Upper lobe of left lung (tissue), 6 donors: ENCODE results near the gene SLC39A8. TPM values are rescaled to one million over a fixed set of nuclear protein-coding genes. Genes with fewer than 3 reads are reported as not detected.

Experiments
- ATAC-seq, 2 donors: fragments of 200-7000 bp; cut with Tn5 transposase; one replicate each; pipeline ENCODE4 v1.9.1; 2022; ENCODE audit warnings: mild to moderate bottlenecking in 2 of 2, moderate library complexity in 2 of 2; ENCODE audit not compliant: low FRiP score in 2 of 2
- DNase-seq, 2 donors: peaks; one replicate each; pipeline ENCODE4 v3.0.0-alpha.2; 2019 to 2020
- H3K27ac ChIP-seq, 4 donors: fragments of 200-600 bp; sonication (generic); one replicate each; pipeline ENCODE4 v1.5.1; 2016 to 2019
- H3K27me3 ChIP-seq, 4 donors: fragments of 200-600 bp; sonication (generic); one replicate each; pipeline ENCODE4 v1.5.1; 2017 to 2019
- H3K36me3 ChIP-seq, 4 donors: fragments of 200-600 bp; sonication (generic); one replicate each; pipeline ENCODE4 v1.5.1; 2016 to 2019
- H3K4me1 ChIP-seq, 4 donors: fragments of 200-600 bp; sonication (generic); one replicate each; pipeline ENCODE4 v1.5.1; 2018 to 2019
- H3K4me3 ChIP-seq, 4 donors: fragments of 200-600 bp; sonication (generic); one replicate each; pipeline ENCODE4 v1.5.1; 2017 to 2019; ENCODE audit warnings: mild to moderate bottlenecking in 2 of 4, moderate library complexity in 1 of 4
- H3K9me3 ChIP-seq, 4 donors: fragments of 200-600 bp; sonication (generic); one replicate each; pipeline ENCODE4 v1.5.1; 2018 to 2019
- EP300 ChIP-seq, 4 donors: sonication (generic); formaldehyde crosslinking; IDR thresholded peaks; one replicate each; pipeline ENCODE4 v1.5.1; 2017; ENCODE audit warnings: antibody characterized with exemption in 4 of 4, control low read depth in 2 of 4
- POLR2A ChIP-seq, 4 donors: fragments of 450-650 bp; IDR thresholded peaks; one replicate each; pipeline ENCODE4 v1.5.1; 2016 to 2017; ENCODE audit warnings: antibody characterized with exemption in 4 of 4, mild to moderate bottlenecking in 2 of 4
- POLR2AphosphoS5 ChIP-seq, 2 donors: sonication (generic); formaldehyde crosslinking; IDR thresholded peaks; one replicate each; pipeline ENCODE4 v1.5.1; 2017; ENCODE audit warnings: antibody characterized with exemption in 2 of 2
- WGBS, 2 donors: methylation state at CpG; one replicate each; pipeline ENCODE4 v1.1.5; 2017 to 2018; 5-methylcytosine and 5-hydroxymethylcytosine counted together
- total RNA-seq, 6 donors: library from RNA; depleted of rRNA in 4 of 6; stranded (reverse); fragments of >200 nt in 4 of 6; gene quantifications; one replicate each; pipeline versions ENCODE4 v1.1.0 to v1.2.1, GENCODE V29; 2016 to 2021
- TF ChIP-seq, protein P1 (sequence below), 6 experiments: fragments of 450-650 bp in 4 of 6; fragments of 200-600 bp in 2 of 6; sonication (generic) in 2 of 6; IDR thresholded peaks; one replicate each; pipeline ENCODE4 v1.5.1; 2016 to 2019; ENCODE audit warnings: antibody characterized with exemption in 6 of 6
- donor health status: DM: no; HTN: no; CAD: no; lungs with moderate emphysema.
- donor health status: DM: no; HTN: yes; CAD: no; lungs with severe emphysema.

The SLC39A8 gene
- total RNA-seq, 6 donors from 2014 or later, result 218 to 627 (median 317) TPM

DNA sequence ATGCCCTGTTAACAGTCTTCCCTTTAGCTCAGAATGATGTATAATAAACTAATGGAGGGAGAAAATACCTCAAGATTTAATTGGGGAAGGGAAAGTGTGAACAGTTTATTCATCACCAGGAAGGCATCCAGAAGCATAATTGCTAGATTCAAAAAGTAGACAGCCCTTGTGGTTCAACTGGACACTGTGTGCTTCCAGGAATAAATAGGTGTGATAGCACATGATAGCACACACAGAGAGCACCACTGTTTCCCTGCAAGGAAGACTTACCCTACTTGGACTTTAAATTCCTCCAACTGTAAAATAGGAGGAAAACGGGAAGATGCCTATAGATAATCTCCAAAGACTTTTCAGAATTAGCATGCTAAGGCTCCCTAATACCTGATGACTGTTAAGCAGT is 27.8 kb downstream of the SLC39A8 start:
- Histone ChIP-seq H3K27me3 (no peaks in the 10 kb centered on the region), H3K4me3 (no peak overlapping the region), H3K27ac (peak overlapping the region in 3 of 4 donors; percentile 10 to 54 (median 35)), H3K36me3 (no peaks in the 10 kb centered on the region), H3K9me3 (no peaks in the 10 kb centered on the region), H3K4me1 (peaks cover 6 to 25% (median 13%) of the 10 kb centered on the region in 4 donors)
- no peak for DNase-seq
- no peak for TF ChIP-seq EP300 (IDR thresholded peaks at IDR 0.05)
- no peak for TF ChIP-seq POLR2A (IDR thresholded peaks at IDR 0.05)
- TF ChIP-seq POLR2AphosphoS5 (IDR thresholded peaks at IDR 0.05), result no peak
- TF ChIP-seq, protein P1, sequence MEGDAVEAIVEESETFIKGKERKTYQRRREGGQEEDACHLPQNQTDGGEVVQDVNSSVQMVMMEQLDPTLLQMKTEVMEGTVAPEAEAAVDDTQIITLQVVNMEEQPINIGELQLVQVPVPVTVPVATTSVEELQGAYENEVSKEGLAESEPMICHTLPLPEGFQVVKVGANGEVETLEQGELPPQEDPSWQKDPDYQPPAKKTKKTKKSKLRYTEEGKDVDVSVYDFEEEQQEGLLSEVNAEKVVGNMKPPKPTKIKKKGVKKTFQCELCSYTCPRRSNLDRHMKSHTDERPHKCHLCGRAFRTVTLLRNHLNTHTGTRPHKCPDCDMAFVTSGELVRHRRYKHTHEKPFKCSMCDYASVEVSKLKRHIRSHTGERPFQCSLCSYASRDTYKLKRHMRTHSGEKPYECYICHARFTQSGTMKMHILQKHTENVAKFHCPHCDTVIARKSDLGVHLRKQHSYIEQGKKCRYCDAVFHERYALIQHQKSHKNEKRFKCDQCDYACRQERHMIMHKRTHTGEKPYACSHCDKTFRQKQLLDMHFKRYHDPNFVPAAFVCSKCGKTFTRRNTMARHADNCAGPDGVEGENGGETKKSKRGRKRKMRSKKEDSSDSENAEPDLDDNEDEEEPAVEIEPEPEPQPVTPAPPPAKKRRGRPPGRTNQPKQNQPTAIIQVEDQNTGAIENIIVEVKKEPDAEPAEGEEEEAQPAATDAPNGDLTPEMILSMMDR (IDR thresholded peaks at IDR 0.05), result no peak
- ATAC-seq, result no peak
- 81 to 96% methylated on average over 1 of the region's 1 CpG for WGBS, 2 donors

DNA sequence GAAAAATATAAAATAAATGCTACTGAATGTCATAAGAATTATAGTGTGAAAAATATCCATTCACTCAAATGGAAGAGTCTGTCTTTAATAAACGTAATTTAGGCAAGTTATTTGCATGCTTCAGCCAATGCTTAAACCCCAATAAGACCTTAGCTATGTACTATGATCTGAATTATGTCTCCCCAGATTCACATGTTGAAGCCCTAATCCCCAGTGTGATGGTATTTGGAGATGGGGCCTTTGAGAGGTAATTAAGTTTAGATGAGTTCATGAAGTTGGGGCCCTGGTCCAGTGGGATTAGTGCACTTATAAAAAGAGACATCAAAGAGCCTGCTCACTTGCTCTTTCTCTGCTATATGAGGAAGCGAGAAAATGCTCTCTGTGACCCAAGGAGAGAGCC is 28.7 kb downstream of the SLC39A8 start:
- ATAC-seq (no peak), DNase-seq (no peak)
- H3K4me1 ChIP-seq, result peaks cover 6 to 25% (median 13%) of the 10 kb centered on the region in 4 donors
- no peak overlapping the region for H3K4me3 ChIP-seq
- no peaks in the 10 kb centered on the region for H3K27me3 ChIP-seq
- H3K27ac ChIP-seq, result no peak overlapping the region
- H3K36me3 ChIP-seq, result no peaks in the 10 kb centered on the region
- WGBS, 2 donors, result 92 to 96% methylated on average over 2 of the region's 2 CpGs
- no peaks in the 10 kb centered on the region for H3K9me3 ChIP-seq
- TF ChIP-seq, protein P1 (IDR thresholded peaks at IDR 0.05), result no peak
- no peak for TF ChIP-seq POLR2A (IDR thresholded peaks at IDR 0.05)
- no peak for TF ChIP-seq EP300 (IDR thresholded peaks at IDR 0.05)
- TF ChIP-seq POLR2AphosphoS5 (IDR thresholded peaks at IDR 0.05), result no peak

DNA sequence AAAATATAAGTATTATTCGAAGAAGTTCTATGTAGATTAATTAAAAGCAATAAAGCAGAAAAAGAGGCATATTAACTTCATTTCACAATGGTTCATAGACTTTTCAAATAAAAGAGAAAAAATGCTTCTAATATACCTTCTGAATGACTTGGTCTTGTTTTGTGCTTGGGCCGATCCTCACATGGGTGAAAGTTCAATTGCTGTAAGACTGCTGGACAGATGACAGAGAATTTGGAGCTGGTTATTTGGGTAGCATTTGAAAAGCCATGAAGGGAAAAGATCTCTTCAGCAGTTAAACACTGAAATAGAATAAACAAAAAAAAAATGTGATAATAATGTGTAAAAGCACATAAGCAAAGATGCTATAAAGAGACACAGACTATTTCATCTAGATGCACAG is 29.8 kb downstream of the SLC39A8 start:
- H3K4me3 ChIP-seq, result no peak overlapping the region
- DNase-seq (no peak), ATAC-seq (no peak)
- H3K4me1 ChIP-seq, result peaks cover 6 to 18% (median 10%) of the 10 kb centered on the region in 4 donors
- TF ChIP-seq, protein P1 (IDR thresholded peaks at IDR 0.05), result no peak
- TF ChIP-seq POLR2AphosphoS5 (IDR thresholded peaks at IDR 0.05) (no peak), POLR2A (IDR thresholded peaks at IDR 0.05) (no peak), EP300 (IDR thresholded peaks at IDR 0.05) (no peak)
- peak overlapping the region in 1 of 4 donors; percentile 11 for H3K27ac ChIP-seq
- H3K27me3 ChIP-seq, result no peaks in the 10 kb centered on the region
- WGBS, 2 donors, result 75 to 83% methylated on average over 2 of the region's 2 CpGs
- H3K9me3 ChIP-seq, result no peaks in the 10 kb centered on the region
- no peaks in the 10 kb centered on the region for H3K36me3 ChIP-seq

DNA sequence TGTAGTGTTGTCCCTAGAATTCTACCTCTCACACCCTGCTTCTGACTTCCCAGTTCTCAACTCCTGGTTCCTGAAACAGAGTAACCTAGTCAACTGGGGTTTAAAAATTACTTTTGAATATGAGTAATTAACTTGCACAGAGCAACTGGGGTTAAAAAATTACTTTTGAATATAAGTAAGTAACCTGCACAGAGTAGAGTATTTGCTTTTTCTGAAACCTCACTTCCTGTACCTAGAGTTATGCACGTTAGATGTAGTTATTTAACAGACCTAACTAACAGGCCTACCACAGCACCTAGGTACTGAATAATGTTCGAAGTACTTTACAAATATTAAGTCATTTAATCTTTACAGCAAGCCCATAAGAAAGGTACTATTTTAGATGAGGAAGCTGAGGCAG is 32.9 kb downstream of the SLC39A8 start:
- DNase-seq, result no peak
- Histone ChIP-seq H3K9me3 (no peaks in the 10 kb centered on the region), H3K4me3 (no peak overlapping the region), H3K36me3 (no peaks in the 10 kb centered on the region), H3K4me1 (peaks cover 0 to 11% (median 2%) of the 10 kb centered on the region in 4 donors), H3K27ac (peak overlapping the region in 3 of 4 donors; percentile 3 to 18 (median 5)), H3K27me3 (no peaks in the 10 kb centered on the region)
- WGBS, 2 donors, result 55 to 62% methylated on average over 2 of the region's 2 CpGs
- ATAC-seq, result no peak
- TF ChIP-seq, protein P1 (IDR thresholded peaks at IDR 0.05), result no peak
- TF ChIP-seq POLR2AphosphoS5 (IDR thresholded peaks at IDR 0.05) (no peak), POLR2A (IDR thresholded peaks at IDR 0.05) (no peak), EP300 (IDR thresholded peaks at IDR 0.05) (no peak)

DNA sequence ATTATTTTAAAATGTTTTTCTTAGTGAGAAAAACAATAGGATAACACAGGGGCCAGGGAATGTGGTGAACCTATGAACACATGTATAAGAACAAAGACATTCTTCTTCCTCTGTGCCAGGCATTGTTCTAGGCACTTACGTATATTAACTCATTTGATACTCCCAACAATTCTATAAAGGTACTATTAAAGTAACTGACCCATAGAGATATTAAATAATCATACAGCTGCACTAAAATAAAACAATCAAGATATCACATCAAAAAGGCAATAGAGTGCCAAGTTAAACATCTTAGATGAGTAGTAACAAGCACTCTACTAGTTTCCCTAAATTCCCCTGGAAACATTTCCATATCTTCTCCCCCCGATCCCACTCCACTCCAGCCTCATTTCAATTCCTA is 33.4 kb downstream of the SLC39A8 start:
- Histone ChIP-seq H3K4me1 (peaks cover 0 to 11% (median 2%) of the 10 kb centered on the region in 4 donors), H3K36me3 (no peaks in the 10 kb centered on the region), H3K9me3 (no peaks in the 10 kb centered on the region), H3K4me3 (no peak overlapping the region), H3K27me3 (no peaks in the 10 kb centered on the region), H3K27ac (peak overlapping the region in 2 of 4 donors; percentile 3 to 18)
- ATAC-seq (no peak), DNase-seq (no peak)
- TF ChIP-seq EP300 (IDR thresholded peaks at IDR 0.05), result no peak
- 62 to 65% methylated on average over 2 of the region's 2 CpGs for WGBS, 2 donors
